Heart left ventricle (tissue), 13 donors: ENCODE data around the gene RNLS.

Source experiments
- CTCF ChIP-seq, 12 donors: fragments of 200-600 bp; sonication (generic) in 4 of 12; IDR thresholded peaks; one replicate each; pipeline versions ENCODE4 v1.5.0 to v1.8.0; 2018 to 2022; ENCODE audit warnings: antibody characterized with exemption in 12 of 12, mild to moderate bottlenecking in 5 of 12
- POLR2A ChIP-seq, 2 donors: fragments of 450-650 bp; IDR thresholded peaks; one replicate each; pipeline ENCODE4 v1.6.1; 2017; ENCODE audit warnings: antibody characterized with exemption in 2 of 2, mild to moderate bottlenecking in 2 of 2, moderate library complexity in 2 of 2
- donor health status: ischemic (EF 13 %, LVEDD 7.1; RV severe dilation, severe dysfunction).
- donor health status: DM: no; HTN: yes; CAD: no.
- donor health status: DM: no; HTN: no; CAD: no.
- donor health status: ischemic (EF 25% LVEDD 6.9; RV normal size, moderate dysfunction).
- donor health status: ischemic (EF 25% LVEDD 5.7; RV mildly dilated, moderate dysfunction).
- donor health status: ischemic (EF 35%, LVEDD 5.7; RV mildly dilated, moderate dysfunction).
- donor health status: nonischemic (EF 11% LVEDD 7.7; RV severe dilation, severe dysfunction).
- donor health status: DM: yes; HTN: yes; CAD: no.
- donor health status: PGD.
- donor health status: ischemic (EF 29% LVEDD 5.4; RV normal size, mild dysfunction).
- donor health status: nonischemic (EF 23%, LVEDD 6.1; RV moderate dilation, normal function).

- TF ChIP-seq CTCF (IDR thresholded peaks at IDR 0.05): no peak
- no peak for TF ChIP-seq POLR2A (IDR thresholded peaks at IDR 0.05)
Measured at GRCh38 chr10:88383276-88383675, 199.8 kb downstream of the RNLS start.
